ENCODE data around the gene DOC2A. TPM values are rescaled to one million over a fixed set of nuclear protein-coding genes. Genes with fewer than 3 reads are reported as not detected.
A peak's percentile ranks its signal among the peaks of the same experiment; 100 is the strongest.

DOC2A gene
- total and polyA plus RNA-seq, 2 donors (not counting 1 experiment from before 2014, with no cell fraction given), result not detected

DNA sequence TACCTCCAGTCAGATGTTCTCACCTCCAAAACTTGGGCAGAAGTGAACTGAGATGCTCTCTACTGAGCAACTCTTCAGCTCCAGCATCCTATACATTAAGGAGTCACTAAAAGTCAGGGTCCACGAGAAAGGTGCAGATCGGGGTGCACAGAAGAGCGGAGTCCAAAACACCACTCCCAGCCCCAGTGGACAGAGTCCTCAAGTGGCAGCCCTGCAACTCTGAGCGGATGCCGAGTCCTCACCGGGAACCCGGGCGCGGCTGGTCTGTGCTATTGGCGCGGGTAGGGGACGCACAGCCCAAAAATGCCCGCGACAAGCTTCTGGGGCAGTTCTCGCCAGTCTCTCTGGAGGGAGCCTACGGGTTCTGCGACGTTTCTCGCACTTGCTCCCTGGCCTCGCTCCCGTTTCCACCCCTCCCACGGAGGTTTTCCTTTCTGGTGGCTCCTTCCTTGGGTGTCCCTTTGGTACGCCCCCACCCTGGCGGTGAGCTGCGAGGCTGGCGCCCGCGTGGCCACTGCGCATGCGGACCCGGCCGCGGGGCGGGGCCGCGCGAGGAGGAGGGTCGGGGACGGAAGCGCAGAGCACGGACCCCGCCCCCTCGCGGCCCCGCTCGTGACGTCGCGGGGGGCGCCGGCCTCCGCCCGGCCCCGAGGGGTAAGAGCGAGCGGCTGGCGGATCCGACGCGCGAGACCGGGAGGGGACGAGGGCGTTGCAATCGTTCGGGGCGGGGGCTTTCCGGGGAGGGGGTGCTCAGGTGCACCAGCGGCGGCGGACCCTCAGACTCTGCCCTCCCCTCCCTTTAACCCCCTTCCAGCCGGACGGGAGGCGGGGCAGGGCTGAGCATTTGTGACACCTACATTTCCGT, 49.1 kb downstream of the DOC2A start, which contains the start of gene TMEM219:
Gene TMEM219 (plus strand): TSS at position 601 of the 865 bp plus-strand sequence. CDS start 1,065 bp downstream, outside the sequence.
- TF ChIP-seq EZH2 (IDR thresholded peaks at IDR 0.05; ENCODE audit: borderline replicate concordance, insufficient read depth, low read depth, low read length, poor library complexity, severe bottlenecking), result no peak
- TF ChIP-seq, protein P1, sequence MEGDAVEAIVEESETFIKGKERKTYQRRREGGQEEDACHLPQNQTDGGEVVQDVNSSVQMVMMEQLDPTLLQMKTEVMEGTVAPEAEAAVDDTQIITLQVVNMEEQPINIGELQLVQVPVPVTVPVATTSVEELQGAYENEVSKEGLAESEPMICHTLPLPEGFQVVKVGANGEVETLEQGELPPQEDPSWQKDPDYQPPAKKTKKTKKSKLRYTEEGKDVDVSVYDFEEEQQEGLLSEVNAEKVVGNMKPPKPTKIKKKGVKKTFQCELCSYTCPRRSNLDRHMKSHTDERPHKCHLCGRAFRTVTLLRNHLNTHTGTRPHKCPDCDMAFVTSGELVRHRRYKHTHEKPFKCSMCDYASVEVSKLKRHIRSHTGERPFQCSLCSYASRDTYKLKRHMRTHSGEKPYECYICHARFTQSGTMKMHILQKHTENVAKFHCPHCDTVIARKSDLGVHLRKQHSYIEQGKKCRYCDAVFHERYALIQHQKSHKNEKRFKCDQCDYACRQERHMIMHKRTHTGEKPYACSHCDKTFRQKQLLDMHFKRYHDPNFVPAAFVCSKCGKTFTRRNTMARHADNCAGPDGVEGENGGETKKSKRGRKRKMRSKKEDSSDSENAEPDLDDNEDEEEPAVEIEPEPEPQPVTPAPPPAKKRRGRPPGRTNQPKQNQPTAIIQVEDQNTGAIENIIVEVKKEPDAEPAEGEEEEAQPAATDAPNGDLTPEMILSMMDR (IDR thresholded peaks at IDR 0.05), result peak; percentile 65
- Histone ChIP-seq H3K27me3 (replicated peaks in 1 of 4; ENCODE audit: control extremely low read depth in 1 of 4, control insufficient read depth in 3 of 4, insufficient read depth in 4 of 4, low read length in 3 of 4) (no peaks in the 10 kb centered on the region), H3K4me1 (ENCODE audit: control insufficient read depth in 2 of 2, insufficient read depth in 2 of 2, low read length in 2 of 2) (peaks cover 13 to 19% of the 10 kb centered on the region in 2 donors), H3K27ac (ENCODE audit: low read length in 2 of 2) (peak within 1 kb of the TSS; percentile 79 to 88), H3K9me3 (ENCODE audit: control extremely low read depth in 1 of 3, control insufficient read depth in 2 of 3, insufficient read depth in 1 of 3, low read length in 2 of 3) (no peaks in the 10 kb centered on the region), H3K36me3 (replicated peaks in 1 of 2; ENCODE audit: control extremely low read depth in 1 of 2, control insufficient read depth in 1 of 2, extremely low read depth in 1 of 2, insufficient read depth in 2 of 2, low read length in 1 of 2) (no peaks in the 10 kb centered on the region), H2AFZ (ENCODE audit: insufficient read depth, low read depth, low read length, poor library complexity, severe bottlenecking) (peak within 1 kb of the TSS; percentile 95), H4K20me1 (ENCODE audit: control insufficient read depth, insufficient read depth, low read length, poor library complexity, severe bottlenecking) (no peaks in the 10 kb centered on the region), H3K4me3 (ENCODE audit: control extremely low read depth in 1 of 5, extremely low read depth in 1 of 5, insufficient read depth in 1 of 5, low read depth in 2 of 5, low read length in 4 of 5) (peak within 1 kb of the TSS; percentile 76 to 86 (median 84)), H3K4me2 (replicated peaks; ENCODE audit: low read depth, low read length, poor library complexity, severe bottlenecking) (peak within 1 kb of the TSS; percentile 98), H3K79me2 (ENCODE audit: control insufficient read depth, insufficient read depth, low read length) (peaks cover 6% of the 10 kb centered on the region), H3K9ac (ENCODE audit: low read length) (peak within 1 kb of the TSS; percentile 86)
- H3K27ac Mint-ChIP-seq, result peak within 1 kb of the TSS; percentile 91
- DNase-seq (peak; percentile 97), ATAC-seq (ENCODE audit: low read depth) (peak; percentile 92)
- intact Hi-C loops (cut with micrococcal nuclease), result loop anchor here (1.0 to 5.0 kb wide), 5 partner anchors 12 to 1111 kb away; partner anchors contain the start of genes CDIPT, INO80E, KCTD13 and TAOK2
- H3K4me1 Mint-ChIP-seq, result peaks cover 20% of the 10 kb centered on the region
- ChIA-PET POLR2A (interaction anchor here (0.6 to 2.7 kb wide), 6 partner anchors 11 to 1448 kb away, joined by 3 to 16 read pairs (median 5); partner anchors contain the start of genes CDIPT, KCTD13 and TAOK2), CTCF (interaction anchor here (0.5 to 2.2 kb wide), 11 partner anchors 11 to 443 kb away, joined by 3 to 14 read pairs (median 3); partner anchors contain the start of genes KCTD13 and TAOK2)
- no peaks in the 10 kb centered on the region for H3K9me3 Mint-ChIP-seq (ENCODE audit: insufficient read depth)
- under 1% methylated on average over 75 of the region's 75 CpGs for WGBS (ENCODE audit: insufficient coverage)
- H3K27me3 Mint-ChIP-seq, result no peaks in the 10 kb centered on the region
- H3K4me3 Mint-ChIP-seq, result peak within 1 kb of the TSS; percentile 90

All from B cell (primary cell).